CD8-positive, alpha-beta memory T cell (primary cell): ENCODE results near the gene CFAP97. TPM values are rescaled to one million over a fixed set of nuclear protein-coding genes. Genes with fewer than 3 reads are reported as not detected.
A peak's percentile ranks its signal among the peaks of the same experiment; 100 is the strongest.

ENCODE experiments used
- CTCF ChIA-PET: fragments of 350-600 bp; sonication (Branson Sonifier 250); formaldehyde crosslinking; loops from one replicate; lab custom pipeline; 2021; ENCODE audit warnings: antibody characterized with exemption; lab: Charles Lee
- POLR2A ChIA-PET: fragments of 350-600 bp; sonication (Branson Sonifier 250); formaldehyde crosslinking; loops from one replicate; lab custom pipeline; 2021; ENCODE audit warnings: antibody characterized with exemption; lab: Charles Lee
- DNase-seq, 5 donors: peaks; one replicate each; pipeline versions ENCODE4 v3.0.0 to v3.0.0-alpha.2; 2020 to 2022; ENCODE audit warnings: mixed read lengths in 1 of 5
- H3K27ac ChIP-seq: one replicate; pipeline ENCODE4 v1.7.0; 2013; ENCODE audit warnings: low read depth, mild to moderate bottlenecking, low read length, moderate library complexity
- H3K27me3 ChIP-seq: 2 replicates; pipeline ENCODE4 v1.7.0; 2013; ENCODE audit warnings: low read length, mild to moderate bottlenecking; ENCODE audit not compliant: insufficient read depth, poor library complexity, severe bottlenecking
- H3K36me3 ChIP-seq: 2 replicates; pipeline ENCODE4 v1.7.0; 2013; ENCODE audit warnings: mild to moderate bottlenecking, low read length, moderate library complexity; ENCODE audit not compliant: insufficient read depth
- H3K4me1 ChIP-seq: 2 replicates; pipeline ENCODE4 v1.7.0; 2013; ENCODE audit warnings: mild to moderate bottlenecking, low read length, moderate library complexity; ENCODE audit not compliant: insufficient read depth
- H3K4me3 ChIP-seq: 2 replicates; pipeline ENCODE4 v1.7.0; 2013; ENCODE audit warnings: mild to moderate bottlenecking, low read length
- H3K9me3 ChIP-seq: 2 replicates; pipeline ENCODE4 v1.7.0; 2013; ENCODE audit warnings: mild to moderate bottlenecking, low read length
- H3K27ac Mint-ChIP-seq, 8 donors: one replicate each; pipeline ENCODE4 v1.8.0; 2020 to 2021; ENCODE audit warnings: mixed read lengths in 8 of 8, mild to moderate bottlenecking in 6 of 8, inconsistent platforms in 3 of 8, moderate library complexity in 3 of 8
- H3K27me3 Mint-ChIP-seq, 2 donors: one replicate each; pipeline ENCODE4 v1.8.0; 2020 to 2021; ENCODE audit warnings: mixed read lengths in 2 of 2, mild to moderate bottlenecking in 1 of 2, moderate library complexity in 1 of 2
- H3K36me3 Mint-ChIP-seq, 3 donors: one replicate each; pipeline ENCODE4 v1.8.0; 2020 to 2021; ENCODE audit warnings: mixed read lengths in 3 of 3, inconsistent platforms in 1 of 3, mild to moderate bottlenecking in 1 of 3
- H3K4me1 Mint-ChIP-seq, 3 donors: one replicate each; pipeline ENCODE4 v1.8.0; 2020 to 2021; ENCODE audit warnings: mixed read lengths in 3 of 3, inconsistent platforms in 1 of 3, mild to moderate bottlenecking in 1 of 3
- H3K4me3 Mint-ChIP-seq, 7 donors: one replicate each; pipeline ENCODE4 v1.8.0; 2020 to 2021; ENCODE audit warnings: mixed read lengths in 7 of 7, mild to moderate bottlenecking in 6 of 7, moderate library complexity in 4 of 7, inconsistent platforms in 2 of 7
- H3K9me3 Mint-ChIP-seq, 5 donors: one replicate each; pipeline ENCODE4 v1.8.0; 2020 to 2022; ENCODE audit warnings: mixed read lengths in 5 of 5, mild to moderate bottlenecking in 3 of 5, moderate library complexity in 2 of 5, inconsistent platforms in 1 of 5
- polyA plus RNA-seq: library from polyadenylated mRNA; unstranded; fragments of 300-500 nt; fragmentation: Illumina TruSeq; gene quantifications from one replicate; pipeline ENCODE4 v1.2.3, GENCODE V29; 2021
- total RNA-seq, 2 experiments: library from RNA; stranded (reverse); gene quantifications; one replicate each; pipeline ENCODE4 v1.2.3, GENCODE V29; 2021

The CFAP97 gene
- total and polyA plus RNA-seq, 3 experiments from 2014 or later, result 49.9 to 107 (median 50.1) TPM

- no peaks in the 10 kb centered on the region for H3K4me1 ChIP-seq
- H3K9me3 ChIP-seq, result no peaks in the 10 kb centered on the region
- H3K4me1 Mint-ChIP-seq, result peaks cover 37 to 63% (median 54%) of the 10 kb centered on the region in 3 donors
- peaks cover 6 to 50% (median 11%) of the 10 kb centered on the region in 3 donors for H3K36me3 Mint-ChIP-seq
- H3K4me3 Mint-ChIP-seq, result no peak overlapping the region
- no peaks in the 10 kb centered on the region for H3K36me3 ChIP-seq
- ChIA-PET CTCF (interaction anchor here (1.4 kb wide), 1 partner anchor 8 kb away, joined by 9 read pairs; no protein-coding TSS in a partner anchor), POLR2A (interaction anchor here (0.6 kb wide), 1 partner anchor 49 kb away, joined by 3 read pairs; no protein-coding TSS in a partner anchor)
- H3K4me3 ChIP-seq, result no peak overlapping the region
- no peak overlapping the region for H3K27ac ChIP-seq
- H3K27me3 Mint-ChIP-seq, result no peaks in the 10 kb centered on the region
- no peak for DNase-seq
- no peaks in the 10 kb centered on the region for H3K9me3 Mint-ChIP-seq
- peak overlapping the region in 4 of 8 donors; percentile 16 to 30 (median 26) for H3K27ac Mint-ChIP-seq
- no peaks in the 10 kb centered on the region for H3K27me3 ChIP-seq
Measured at GRCh38 chr4:185192059-185192458, 11.7 kb downstream of the CFAP97 start.

- no peak for DNase-seq
- H3K27ac ChIP-seq, result no peak overlapping the region
- Mint-ChIP-seq H3K9me3 (no peaks in the 10 kb centered on the region), H3K27ac (peak overlapping the region in 4 of 8 donors; percentile 22 to 69 (median 53)), H3K36me3 (peaks cover 9 to 45% (median 11%) of the 10 kb centered on the region in 3 donors), H3K4me3 (no peak overlapping the region), H3K4me1 (peaks cover 40 to 62% (median 57%) of the 10 kb centered on the region in 3 donors), H3K27me3 (no peaks in the 10 kb centered on the region)
- H3K27me3 ChIP-seq, result no peaks in the 10 kb centered on the region
- H3K4me3 ChIP-seq, result no peak overlapping the region
- CTCF ChIA-PET, result no interaction called here
- H3K4me1 ChIP-seq, result no peaks in the 10 kb centered on the region
- no peaks in the 10 kb centered on the region for H3K9me3 ChIP-seq
- POLR2A ChIA-PET, result no interaction called here
- no peaks in the 10 kb centered on the region for H3K36me3 ChIP-seq
Measured at GRCh38 chr4:185190306-185190856, 13.4 kb downstream of the CFAP97 start.

- H3K4me3 ChIP-seq, result no peak overlapping the region
- H3K9me3 ChIP-seq, result no peaks in the 10 kb centered on the region
- H3K27me3 ChIP-seq, result no peaks in the 10 kb centered on the region
- H3K9me3 Mint-ChIP-seq, result no peaks in the 10 kb centered on the region
- H3K36me3 ChIP-seq, result no peaks in the 10 kb centered on the region
- H3K4me3 Mint-ChIP-seq, result no peak overlapping the region
- H3K36me3 Mint-ChIP-seq, result peaks cover 9 to 42% (median 11%) of the 10 kb centered on the region in 3 donors
- H3K4me1 ChIP-seq, result no peaks in the 10 kb centered on the region
- H3K27me3 Mint-ChIP-seq, result no peaks in the 10 kb centered on the region
- POLR2A ChIA-PET, result no interaction called here
- DNase-seq, result no peak
- H3K27ac Mint-ChIP-seq, result peak overlapping the region in 2 of 8 donors; percentile 43 to 54
- no peak overlapping the region for H3K27ac ChIP-seq
- CTCF ChIA-PET, result no interaction called here
- peaks cover 40 to 63% (median 56%) of the 10 kb centered on the region in 3 donors for H3K4me1 Mint-ChIP-seq
Measured at GRCh38 chr4:185189606-185190305, 14.0 kb downstream of the CFAP97 start.

GRCh38 chr4:185186769-185187168, 17.0 kb downstream of the CFAP97 start:
- Histone ChIP-seq H3K36me3 (no peaks in the 10 kb centered on the region), H3K4me1 (no peaks in the 10 kb centered on the region), H3K9me3 (no peaks in the 10 kb centered on the region), H3K27me3 (no peaks in the 10 kb centered on the region), H3K4me3 (no peak overlapping the region), H3K27ac (no peak overlapping the region)
- no peaks in the 10 kb centered on the region for H3K9me3 Mint-ChIP-seq
- H3K27me3 Mint-ChIP-seq, result no peaks in the 10 kb centered on the region
- H3K4me3 Mint-ChIP-seq, result no peak overlapping the region
- H3K36me3 Mint-ChIP-seq, result peaks cover 11 to 38% (median 11%) of the 10 kb centered on the region in 3 donors
- no peak for DNase-seq
- CTCF ChIA-PET, result interaction anchor here (1.2 to 1.7 kb wide), 4 partner anchors 26 to 147 kb away, joined by 3 to 7 read pairs (median 4); no protein-coding TSS in a partner anchor
- H3K27ac Mint-ChIP-seq, result peak overlapping the region in 3 of 8 donors; percentile 37 to 54 (median 47)
- peaks cover 38 to 68% (median 49%) of the 10 kb centered on the region in 3 donors for H3K4me1 Mint-ChIP-seq
- POLR2A ChIA-PET, result interaction anchor here (1.2 kb wide), 1 partner anchor 15 kb away, joined by 4 read pairs; no protein-coding TSS in a partner anchor

GRCh38 chr4:185183622-185184281, 20.0 kb downstream of the CFAP97 start:
- Histone ChIP-seq H3K36me3 (no peaks in the 10 kb centered on the region), H3K27me3 (no peaks in the 10 kb centered on the region), H3K4me3 (no peak overlapping the region), H3K4me1 (no peaks in the 10 kb centered on the region), H3K9me3 (no peaks in the 10 kb centered on the region), H3K27ac (no peak overlapping the region)
- H3K27me3 Mint-ChIP-seq, result no peaks in the 10 kb centered on the region
- H3K4me3 Mint-ChIP-seq, result no peak overlapping the region
- peak overlapping the region in 1 of 8 donors; percentile 22 for H3K27ac Mint-ChIP-seq
- peaks cover 35 to 63% (median 43%) of the 10 kb centered on the region in 3 donors for H3K4me1 Mint-ChIP-seq
- DNase-seq, result peak; percentile 65 to 81 (median 67)
- POLR2A ChIA-PET, result interaction anchor here (0.6 kb wide), 1 partner anchor 31 kb away, joined by 3 read pairs; no protein-coding TSS in a partner anchor
- H3K9me3 Mint-ChIP-seq, result no peaks in the 10 kb centered on the region
- CTCF ChIA-PET, result interaction anchor here (0.7 to 2.2 kb wide), 22 partner anchors 9 to 414 kb away, joined by 3 to 19 read pairs (median 4); partner anchors contain the start of genes SLC25A4 and SNX25
- peaks cover 3 to 29% (median 8%) of the 10 kb centered on the region in 3 donors for H3K36me3 Mint-ChIP-seq

- Mint-ChIP-seq H3K9me3 (no peaks in the 10 kb centered on the region), H3K4me1 (peaks cover 32 to 59% (median 39%) of the 10 kb centered on the region in 3 donors), H3K27me3 (no peaks in the 10 kb centered on the region)
Measured at GRCh38 chr4:185182239-185182638, 21.6 kb downstream of the CFAP97 start.

GRCh38 chr4:185179488-185179887, 24.3 kb downstream of the CFAP97 start:
- Histone ChIP-seq H3K27me3 (no peaks in the 10 kb centered on the region), H3K27ac (no peak overlapping the region), H3K4me1 (no peaks in the 10 kb centered on the region), H3K9me3 (no peaks in the 10 kb centered on the region), H3K4me3 (no peak overlapping the region), H3K36me3 (no peaks in the 10 kb centered on the region)
- POLR2A ChIA-PET, result no interaction called here
- H3K4me3 Mint-ChIP-seq, result no peak overlapping the region
- no peak overlapping the region for H3K27ac Mint-ChIP-seq
- H3K36me3 Mint-ChIP-seq, result peaks cover 0 to 31% (median 14%) of the 10 kb centered on the region in 3 donors
- CTCF ChIA-PET, result no interaction called here
- peaks cover 16 to 39% (median 22%) of the 10 kb centered on the region in 3 donors for H3K4me1 Mint-ChIP-seq
- no peak for DNase-seq
- H3K27me3 Mint-ChIP-seq, result no peaks in the 10 kb centered on the region
- no peaks in the 10 kb centered on the region for H3K9me3 Mint-ChIP-seq

More at GRCh38 chr4:185182239-185182638, 21.6 kb downstream of the CFAP97 start:
- Histone ChIP-seq H3K4me1 (no peaks in the 10 kb centered on the region), H3K27ac (no peak overlapping the region), H3K9me3 (no peaks in the 10 kb centered on the region), H3K27me3 (no peaks in the 10 kb centered on the region), H3K36me3 (no peaks in the 10 kb centered on the region), H3K4me3 (no peak overlapping the region)
- no peak for DNase-seq
- H3K36me3 Mint-ChIP-seq, result peaks cover 0 to 24% (median 9%) of the 10 kb centered on the region in 3 donors
- peak overlapping the region in 1 of 8 donors; percentile 38 for H3K27ac Mint-ChIP-seq
- CTCF ChIA-PET, result interaction anchor here (0.6 to 2.2 kb wide), 2 partner anchors 25 to 40 kb away, joined by 3 to 10 read pairs; partner anchors contain the start of gene SLC25A4
- no peak overlapping the region for H3K4me3 Mint-ChIP-seq
- POLR2A ChIA-PET, result no interaction called here
